MM.1S (cell line): ENCODE results near the gene PHKG1.

Experiments
- EZH2 ChIP-seq: fragments of 300-600 bp; sonication (generic); optimal IDR thresholded peaks from 2 replicates; pipeline ENCODE3; 2017; ENCODE audit warnings: low read depth, mild to moderate bottlenecking, antibody characterized with exemption, low read length, mixed read lengths
- EZH2phosphoT487 ChIP-seq: fragments of 300-600 bp; sonication (generic); IDR thresholded peaks from 2 replicates; pipeline ENCODE4 v1.6.1; 2018; ENCODE audit warnings: antibody characterized with exemption, low read length
- TF ChIP-seq, protein P1 (sequence below): fragments of 300-600 bp; sonication (generic); IDR thresholded peaks from 2 replicates; pipeline ENCODE4 v1.5.1; 2016; ENCODE audit warnings: antibody characterized with exemption, low read length, mixed read lengths

- TF ChIP-seq, protein P1, sequence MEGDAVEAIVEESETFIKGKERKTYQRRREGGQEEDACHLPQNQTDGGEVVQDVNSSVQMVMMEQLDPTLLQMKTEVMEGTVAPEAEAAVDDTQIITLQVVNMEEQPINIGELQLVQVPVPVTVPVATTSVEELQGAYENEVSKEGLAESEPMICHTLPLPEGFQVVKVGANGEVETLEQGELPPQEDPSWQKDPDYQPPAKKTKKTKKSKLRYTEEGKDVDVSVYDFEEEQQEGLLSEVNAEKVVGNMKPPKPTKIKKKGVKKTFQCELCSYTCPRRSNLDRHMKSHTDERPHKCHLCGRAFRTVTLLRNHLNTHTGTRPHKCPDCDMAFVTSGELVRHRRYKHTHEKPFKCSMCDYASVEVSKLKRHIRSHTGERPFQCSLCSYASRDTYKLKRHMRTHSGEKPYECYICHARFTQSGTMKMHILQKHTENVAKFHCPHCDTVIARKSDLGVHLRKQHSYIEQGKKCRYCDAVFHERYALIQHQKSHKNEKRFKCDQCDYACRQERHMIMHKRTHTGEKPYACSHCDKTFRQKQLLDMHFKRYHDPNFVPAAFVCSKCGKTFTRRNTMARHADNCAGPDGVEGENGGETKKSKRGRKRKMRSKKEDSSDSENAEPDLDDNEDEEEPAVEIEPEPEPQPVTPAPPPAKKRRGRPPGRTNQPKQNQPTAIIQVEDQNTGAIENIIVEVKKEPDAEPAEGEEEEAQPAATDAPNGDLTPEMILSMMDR: peak; percentile 39
- TF ChIP-seq EZH2 (no peak), EZH2phosphoT487 (no peak)
Observed at GRCh38 chr7:56033671-56034432, 58.9 kb downstream of the PHKG1 start.
